ENCODE data around the gene KCTD13.

The KCTD13 gene

GRCh38 chr16:29971304-29971703 is 45.3 kb upstream of the KCTD13 start:
- H2AFZ ChIP-seq (ENCODE audit: low read length) = no peak overlapping the region

GRCh38 chr16:29968205-29968604 is 42.2 kb upstream of the KCTD13 start:
- no peaks in the 10 kb centered on the region for H3K9me2 ChIP-seq (replicated peaks; ENCODE audit: insufficient read depth, low read length)

More at GRCh38 chr16:29971304-29971703, 45.3 kb upstream of the KCTD13 start:
- Histone ChIP-seq H3K4me1 (ENCODE audit: low read length) (peaks cover 19% of the 10 kb centered on the region), H3K9me3 (replicated peaks; ENCODE audit: insufficient read depth, low read length) (no peaks in the 10 kb centered on the region), H3K9ac (ENCODE audit: low read length) (no peak overlapping the region), H3K36me3 (replicated peaks; ENCODE audit: insufficient read depth, low read length) (no peaks in the 10 kb centered on the region), H3K27ac (ENCODE audit: low read length) (no peak overlapping the region), H3K79me2 (ENCODE audit: low read length) (peaks cover 26% of the 10 kb centered on the region), H4K20me1 (ENCODE audit: insufficient read depth, low read length) (no peaks in the 10 kb centered on the region), H3K4me2 (ENCODE audit: low read depth, low read length) (no peak overlapping the region), H3K4me3 (ENCODE audit: low read length) (no peak overlapping the region), H3K9me2 (replicated peaks; ENCODE audit: insufficient read depth, low read length) (no peaks in the 10 kb centered on the region), H3K27me3 (replicated peaks; ENCODE audit: insufficient read depth, low read length) (no peaks in the 10 kb centered on the region), H3F3A (ENCODE audit: insufficient read depth, low read length) (no peaks in the 10 kb centered on the region)
- TF ChIP-seq CTCF (IDR thresholded peaks at IDR 0.05; ENCODE audit: low read length) (no peak), EZH2 (optimal IDR thresholded peaks at IDR 0.05; ENCODE audit: low read depth, low read length) (no peak), EZH2phosphoT487 (IDR thresholded peaks at IDR 0.05; ENCODE audit: low read length) (no peak)
- no peak for DNase-seq

GRCh38 chr16:29963021-29963743 is 37.2 kb upstream of the KCTD13 start:
- Histone ChIP-seq H3K27ac (ENCODE audit: low read length) (no peak overlapping the region), H3K4me2 (ENCODE audit: low read depth, low read length) (peak overlapping the region; percentile 94), H3F3A (ENCODE audit: insufficient read depth, low read length) (0 out of 2 replicates have a peak, but pooled peaks cover 6% of the 10 kb centered on the region), H3K4me1 (ENCODE audit: low read length) (peaks cover 5% of the 10 kb centered on the region; the same call in 1 of the 2 replicates), H3K36me3 (replicated peaks; ENCODE audit: insufficient read depth, low read length) (no peaks in the 10 kb centered on the region), H2AFZ (ENCODE audit: low read length) (no peak overlapping the region; the same call in 1 of the 2 replicates), H3K9ac (ENCODE audit: low read length) (peak overlapping the region; percentile 58; the same call in 1 of the 2 replicates), H3K4me3 (ENCODE audit: low read length) (peak overlapping the region; percentile 76; the same call in 1 of the 2 replicates), H3K79me2 (ENCODE audit: low read length) (no peaks in the 10 kb centered on the region), H3K27me3 (replicated peaks; ENCODE audit: insufficient read depth, low read length) (no peaks in the 10 kb centered on the region), H3K9me2 (replicated peaks; ENCODE audit: insufficient read depth, low read length) (no peaks in the 10 kb centered on the region), H3K9me3 (replicated peaks; ENCODE audit: insufficient read depth, low read length) (no peaks in the 10 kb centered on the region), H4K20me1 (ENCODE audit: insufficient read depth, low read length) (no peaks in the 10 kb centered on the region)
- no peak for TF ChIP-seq EZH2phosphoT487 (IDR thresholded peaks at IDR 0.05; ENCODE audit: low read length)
- TF ChIP-seq EZH2 (optimal IDR thresholded peaks at IDR 0.05; ENCODE audit: low read depth, low read length) = no peak
- TF ChIP-seq CTCF (IDR thresholded peaks at IDR 0.05; ENCODE audit: low read length) = no peak
- no peak for DNase-seq

More at GRCh38 chr16:29968205-29968604, 42.2 kb upstream of the KCTD13 start:
- Histone ChIP-seq H3K79me2 (ENCODE audit: low read length) (no peaks in the 10 kb centered on the region), H3K4me1 (ENCODE audit: low read length) (0 out of 2 replicates have a peak, but pooled peaks cover 3% of the 10 kb centered on the region), H3K27ac (ENCODE audit: low read length) (no peak overlapping the region), H3K4me2 (ENCODE audit: low read depth, low read length) (no peak overlapping the region), H3K9ac (ENCODE audit: low read length) (no peak overlapping the region), H4K20me1 (ENCODE audit: insufficient read depth, low read length) (no peaks in the 10 kb centered on the region), H2AFZ (ENCODE audit: low read length) (no peak overlapping the region), H3K9me3 (replicated peaks; ENCODE audit: insufficient read depth, low read length) (no peaks in the 10 kb centered on the region), H3K36me3 (replicated peaks; ENCODE audit: insufficient read depth, low read length) (no peaks in the 10 kb centered on the region), H3F3A (ENCODE audit: insufficient read depth, low read length) (0 out of 2 replicates have a peak, but pooled peaks cover 6% of the 10 kb centered on the region), H3K27me3 (replicated peaks; ENCODE audit: insufficient read depth, low read length) (no peaks in the 10 kb centered on the region), H3K4me3 (ENCODE audit: low read length) (no peak overlapping the region)
- no peak for DNase-seq
- TF ChIP-seq EZH2 (optimal IDR thresholded peaks at IDR 0.05; ENCODE audit: low read depth, low read length) = no peak
- TF ChIP-seq EZH2phosphoT487 (IDR thresholded peaks at IDR 0.05; ENCODE audit: low read length) = no peak
- no peak for TF ChIP-seq CTCF (IDR thresholded peaks at IDR 0.05; ENCODE audit: low read length)

Measured in MM.1S (cell line).